Measurements from ENCODE around the gene BCKDHB. TPM values are rescaled to one million over a fixed set of nuclear protein-coding genes. Genes with fewer than 3 reads are reported as not detected.
A peak's percentile ranks its signal among the peaks of the same experiment; 100 is the strongest.

BCKDHB gene
- total RNA-seq, 6 experiments from 2014 or later: 16.7 to 20.2 (median 18.7) TPM

- no peaks in the 10 kb centered on the region for H3K9me3 Mint-ChIP-seq
- peaks cover 35% of the 10 kb centered on the region for H3K4me1 Mint-ChIP-seq (ENCODE audit: low read depth)
- H3K4me3 Mint-ChIP-seq: no peak overlapping the region
- H3K27me3 Mint-ChIP-seq (ENCODE audit: insufficient read depth): no peaks in the 10 kb centered on the region
- H3K36me3 Mint-ChIP-seq (ENCODE audit: low read depth): peaks cover under 1% of the 10 kb centered on the region; the same call in 1 of the 2 replicates
- no peak for DNase-seq
- TF ChIP-seq CTCF (IDR thresholded peaks at IDR 0.05): no peak
- no peak overlapping the region for H3K27ac Mint-ChIP-seq
Observed at GRCh38 chr6:80331974-80332373, 225.5 kb downstream of the BCKDHB start.

- Mint-ChIP-seq H3K27ac (no peak overlapping the region), H3K9me3 (no peaks in the 10 kb centered on the region), H3K4me1 (ENCODE audit: low read depth) (peaks cover 36% of the 10 kb centered on the region), H3K4me3 (no peak overlapping the region), H3K36me3 (ENCODE audit: low read depth) (no peaks in the 10 kb centered on the region), H3K27me3 (ENCODE audit: insufficient read depth) (no peaks in the 10 kb centered on the region)
- no peak for DNase-seq
- no peak for TF ChIP-seq CTCF (IDR thresholded peaks at IDR 0.05)
Observed at GRCh38 chr6:80333342-80333741, 226.9 kb downstream of the BCKDHB start.

- no peaks in the 10 kb centered on the region for H3K9me3 Mint-ChIP-seq
- H3K27me3 Mint-ChIP-seq (ENCODE audit: insufficient read depth): no peaks in the 10 kb centered on the region
- peak overlapping the region; percentile 82 for H3K4me3 Mint-ChIP-seq
- DNase-seq: peak; percentile 11
- TF ChIP-seq CTCF (IDR thresholded peaks at IDR 0.05): no peak
- H3K36me3 Mint-ChIP-seq (ENCODE audit: low read depth): no peaks in the 10 kb centered on the region
- H3K27ac Mint-ChIP-seq: peak overlapping the region; percentile 75; the same call in 1 of the 2 replicates
- peaks cover 35% of the 10 kb centered on the region for H3K4me1 Mint-ChIP-seq (ENCODE audit: low read depth)
Observed at GRCh38 chr6:80335121-80335531, 228.7 kb downstream of the BCKDHB start.

- Mint-ChIP-seq H3K4me3 (no peak overlapping the region), H3K4me1 (ENCODE audit: low read depth) (peaks cover 43% of the 10 kb centered on the region), H3K36me3 (ENCODE audit: low read depth) (no peaks in the 10 kb centered on the region), H3K27ac (no peak overlapping the region), H3K27me3 (ENCODE audit: insufficient read depth) (no peaks in the 10 kb centered on the region), H3K9me3 (no peaks in the 10 kb centered on the region)
- DNase-seq: no peak
- no peak for TF ChIP-seq CTCF (IDR thresholded peaks at IDR 0.05)
Observed at GRCh38 chr6:80336911-80337310, 230.4 kb downstream of the BCKDHB start.

GRCh38 chr6:80338201-80338836 lies 231.8 kb downstream of the BCKDHB start:
- TF ChIP-seq CTCF (IDR thresholded peaks at IDR 0.05): peak; percentile 81
- no peaks in the 10 kb centered on the region for H3K36me3 Mint-ChIP-seq (ENCODE audit: low read depth)

More at GRCh38 chr6:80338201-80338836, 231.8 kb downstream of the BCKDHB start:
- H3K4me3 Mint-ChIP-seq: no peak overlapping the region
- peaks cover 2% of the 10 kb centered on the region; the same call in 1 of the 2 replicates for H3K27me3 Mint-ChIP-seq (ENCODE audit: insufficient read depth)
- H3K4me1 Mint-ChIP-seq (ENCODE audit: low read depth): peaks cover 51% of the 10 kb centered on the region
- no peaks in the 10 kb centered on the region for H3K9me3 Mint-ChIP-seq
- no peak overlapping the region for H3K27ac Mint-ChIP-seq
- no peak for DNase-seq

Measured in HFFc6 (cell line).